Natural killer cell (primary cell): Measurements from ENCODE around the gene NOL7. TPM values are rescaled to one million over a fixed set of nuclear protein-coding genes. Genes with fewer than 3 reads are reported as not detected.

ENCODE experiments used
- ATAC-seq, 3 donors: fragments of 150-1000 bp in 2 of 3; fragments of 200-7000 bp in 1 of 3; cut with Tn5 transposase; 1 replicate in 1 of 3; 2 replicates in 2 of 3; pipeline ENCODE4 v1.10.0; 2021; ENCODE audit warnings: mild to moderate bottlenecking in 2 of 3, moderate library complexity in 2 of 3
- DNase-seq, 2 donors: peaks; one replicate each; pipeline versions ENCODE4 v3.0.0 to v3.0.0-alpha.2; 2013 to 2021; ENCODE audit warnings: mixed read lengths in 1 of 2
- H3K27ac ChIP-seq: one replicate; pipeline ENCODE4 v1.5.1; 2013; ENCODE audit warnings: mild to moderate bottlenecking, low read length
- H3K27me3 ChIP-seq: one replicate; pipeline ENCODE4 v1.6.1; 2013; ENCODE audit warnings: low read length; ENCODE audit not compliant: control insufficient read depth, insufficient read depth
- H3K36me3 ChIP-seq: one replicate; pipeline ENCODE4 v1.6.1; 2013; ENCODE audit warnings: low read length; ENCODE audit not compliant: control insufficient read depth, insufficient read depth
- H3K4me1 ChIP-seq: one replicate; pipeline ENCODE4 v1.6.1; 2013; ENCODE audit warnings: low read length; ENCODE audit not compliant: control insufficient read depth, insufficient read depth
- H3K4me3 ChIP-seq: one replicate; pipeline ENCODE4 v1.5.1; 2013; ENCODE audit warnings: low read length
- H3K9me3 ChIP-seq: one replicate; pipeline ENCODE4 v1.6.1; 2013; ENCODE audit warnings: low read length; ENCODE audit not compliant: control insufficient read depth, insufficient read depth
- H3K27ac Mint-ChIP-seq, 2 donors: one replicate each; pipeline ENCODE4 v1.8.0; 2022; ENCODE audit warnings: mild to moderate bottlenecking in 2 of 2, mixed read lengths in 2 of 2, moderate library complexity in 1 of 2
- H3K27me3 Mint-ChIP-seq, 2 donors: one replicate each; pipeline ENCODE4 v1.8.0; 2022; ENCODE audit warnings: low read depth in 2 of 2, mixed read lengths in 2 of 2
- H3K36me3 Mint-ChIP-seq: one replicate; pipeline ENCODE4 v1.8.0; 2022; ENCODE audit warnings: mixed read lengths
- H3K4me1 Mint-ChIP-seq, 2 donors: one replicate each; pipeline ENCODE4 v1.8.0; 2022; ENCODE audit warnings: mixed read lengths in 2 of 2
- H3K4me3 Mint-ChIP-seq: one replicate; pipeline ENCODE4 v1.8.0; 2022; ENCODE audit warnings: mild to moderate bottlenecking, moderate library complexity, mixed read lengths
- H3K9me3 Mint-ChIP-seq, 2 donors: one replicate each; pipeline ENCODE4 v1.8.0; 2022; ENCODE audit warnings: mixed read lengths in 2 of 2
- WGBS: methylation state at CpG from one replicate; pipeline ENCODE4 v1.1.7; 2013; ENCODE audit warnings: missing lambda C conversion rate; ENCODE audit not compliant: insufficient coverage; 5-methylcytosine and 5-hydroxymethylcytosine counted together
- intact Hi-C: fragments of 100-400 bp; cut with micrococcal nuclease; formaldehyde crosslinking; loops from one replicate; pipeline ENCODE4 v1.14.2; 2022
- total RNA-seq, 4 donors: library from RNA; stranded (reverse); fragments of 120-200 nt in 1 of 4; gene quantifications; one replicate each; pipeline versions ENCODE4 v1.2.3 to v1.2.4, GENCODE V29; 2013 to 2022
- TF ChIP-seq, protein P1 (sequence below): fragments of 200-600 bp; IDR thresholded peaks from one replicate; pipeline ENCODE4 v1.8.0; 2022; ENCODE audit warnings: antibody characterized with exemption

Gene NOL7
- total RNA-seq, 3 donors from 2014 or later (not counting 1 experiment from before 2014, with no cell fraction given), result 24.7 to 31.3 (median 29.6) TPM

DNA sequence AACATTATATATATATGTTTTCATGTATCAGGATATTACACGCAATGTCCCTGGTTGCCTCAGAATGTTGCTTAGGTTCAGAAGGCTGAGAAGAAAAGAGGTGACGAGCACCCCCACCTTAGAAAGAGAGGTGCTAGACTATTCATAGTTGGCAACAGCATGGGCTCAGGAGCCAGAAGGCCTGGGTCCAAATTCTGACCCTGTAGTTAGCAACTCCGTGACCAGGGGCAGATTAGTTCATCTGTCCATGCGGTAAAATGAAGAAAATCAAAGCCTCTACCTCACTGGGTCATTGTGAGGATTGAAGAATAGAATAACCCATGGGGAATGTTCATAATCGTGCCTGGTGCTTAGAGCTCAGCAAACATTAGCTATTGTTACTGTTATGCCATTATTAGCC lies 46.2 kb upstream of the NOL7 start:
- TF ChIP-seq, protein P1, sequence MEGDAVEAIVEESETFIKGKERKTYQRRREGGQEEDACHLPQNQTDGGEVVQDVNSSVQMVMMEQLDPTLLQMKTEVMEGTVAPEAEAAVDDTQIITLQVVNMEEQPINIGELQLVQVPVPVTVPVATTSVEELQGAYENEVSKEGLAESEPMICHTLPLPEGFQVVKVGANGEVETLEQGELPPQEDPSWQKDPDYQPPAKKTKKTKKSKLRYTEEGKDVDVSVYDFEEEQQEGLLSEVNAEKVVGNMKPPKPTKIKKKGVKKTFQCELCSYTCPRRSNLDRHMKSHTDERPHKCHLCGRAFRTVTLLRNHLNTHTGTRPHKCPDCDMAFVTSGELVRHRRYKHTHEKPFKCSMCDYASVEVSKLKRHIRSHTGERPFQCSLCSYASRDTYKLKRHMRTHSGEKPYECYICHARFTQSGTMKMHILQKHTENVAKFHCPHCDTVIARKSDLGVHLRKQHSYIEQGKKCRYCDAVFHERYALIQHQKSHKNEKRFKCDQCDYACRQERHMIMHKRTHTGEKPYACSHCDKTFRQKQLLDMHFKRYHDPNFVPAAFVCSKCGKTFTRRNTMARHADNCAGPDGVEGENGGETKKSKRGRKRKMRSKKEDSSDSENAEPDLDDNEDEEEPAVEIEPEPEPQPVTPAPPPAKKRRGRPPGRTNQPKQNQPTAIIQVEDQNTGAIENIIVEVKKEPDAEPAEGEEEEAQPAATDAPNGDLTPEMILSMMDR, result no peak
- Histone ChIP-seq H3K36me3 (no peaks in the 10 kb centered on the region), H3K27ac (no peak overlapping the region), H3K4me1 (peaks cover 7% of the 10 kb centered on the region), H3K9me3 (no peaks in the 10 kb centered on the region), H3K27me3 (no peaks in the 10 kb centered on the region), H3K4me3 (no peak overlapping the region)
- Mint-ChIP-seq H3K27ac (no peak overlapping the region), H3K9me3 (no peaks in the 10 kb centered on the region), H3K4me3 (no peak overlapping the region), H3K27me3 (peaks cover 8 to 19% of the 10 kb centered on the region in 2 donors), H3K4me1 (peaks cover 0 to 5% of the 10 kb centered on the region in 2 donors), H3K36me3 (no peaks in the 10 kb centered on the region)
- intact Hi-C loops, result no loop called here
- DNase-seq (no peak), ATAC-seq (no peak)
- 92% methylated on average over 5 of the region's 5 CpGs for WGBS

DNA sequence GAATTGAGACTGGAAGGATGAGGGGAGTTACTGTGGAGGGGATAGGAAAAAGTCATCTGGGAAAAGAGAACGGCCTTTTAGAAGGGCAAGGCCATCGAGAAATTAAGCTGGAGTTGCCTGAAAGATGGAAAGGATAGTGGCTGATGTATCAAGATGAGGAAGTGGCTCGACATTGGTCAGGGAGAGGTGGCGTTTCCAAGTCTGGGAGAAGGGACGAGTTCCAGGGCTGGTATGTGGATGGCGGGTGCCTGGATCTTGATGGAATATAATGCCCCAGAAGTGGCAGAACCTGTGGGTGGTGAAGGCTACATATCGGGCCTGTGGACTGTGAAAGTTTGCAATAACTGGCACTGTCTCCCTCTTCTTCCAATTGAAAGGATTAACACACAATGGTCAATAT lies 42.9 kb upstream of the NOL7 start:
- TF ChIP-seq, protein P1, result no peak
- DNase-seq (no peak), ATAC-seq (no peak)
- H3K27ac ChIP-seq, result no peak overlapping the region
- intact Hi-C loops, result loop anchor here (10.0 kb wide), 1 partner anchor 193 kb away; no protein-coding TSS in a partner anchor
- no peak overlapping the region for H3K4me3 ChIP-seq
- 86% methylated on average over 6 of the region's 7 CpGs for WGBS
- H3K27me3 ChIP-seq, result no peaks in the 10 kb centered on the region
- Mint-ChIP-seq H3K4me1 (peaks cover 16 to 25% of the 10 kb centered on the region in 2 donors), H3K36me3 (no peaks in the 10 kb centered on the region), H3K4me3 (peak overlapping the region; percentile 96), H3K27me3 (peaks cover 5 to 8% of the 10 kb centered on the region in 2 donors), H3K27ac (peak overlapping the region in 1 of 2 donors; percentile 61), H3K9me3 (no peaks in the 10 kb centered on the region)
- H3K9me3 ChIP-seq, result no peaks in the 10 kb centered on the region
- H3K4me1 ChIP-seq, result peaks cover 11% of the 10 kb centered on the region
- H3K36me3 ChIP-seq, result no peaks in the 10 kb centered on the region

DNA sequence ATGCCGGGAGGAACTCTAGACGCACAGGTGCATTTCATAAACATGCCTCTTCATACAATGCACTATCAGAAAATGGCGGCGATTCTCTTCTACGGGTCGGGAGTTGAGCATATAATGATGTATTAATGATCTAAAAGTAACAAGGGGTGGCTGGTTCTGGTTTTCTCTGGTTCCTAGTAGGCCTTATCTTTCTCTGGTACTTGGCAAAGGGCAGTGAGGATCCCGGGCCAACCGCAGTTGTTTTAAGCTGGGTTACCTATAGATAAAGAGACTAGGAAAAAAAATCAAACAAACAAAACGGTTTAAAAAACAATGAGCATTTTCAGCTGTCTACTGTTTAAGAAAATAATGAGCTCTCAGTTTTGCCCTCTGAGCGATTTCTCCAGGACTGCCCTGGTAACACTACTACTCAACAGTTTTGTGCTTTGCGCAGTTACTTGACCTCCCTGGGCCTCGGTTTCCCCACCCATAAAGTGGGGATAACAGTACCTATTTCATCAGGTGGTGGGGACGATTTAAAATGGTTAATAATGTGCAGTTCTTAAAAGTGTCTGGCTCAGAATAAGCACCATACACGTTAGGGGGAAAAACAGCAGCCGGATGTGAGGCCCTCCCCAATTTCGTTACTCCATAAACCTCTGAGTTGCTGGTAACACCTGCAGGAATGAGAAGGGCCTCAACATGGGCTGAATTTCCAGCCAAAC lies 42.0 kb upstream of the NOL7 start:
- Mint-ChIP-seq H3K27ac (peak overlapping the region; percentile 92 to 96), H3K36me3 (no peaks in the 10 kb centered on the region), H3K27me3 (peaks cover 0 to 3% of the 10 kb centered on the region in 2 donors), H3K4me1 (peaks cover 16 to 25% of the 10 kb centered on the region in 2 donors), H3K4me3 (peak overlapping the region; percentile 96), H3K9me3 (no peaks in the 10 kb centered on the region)
- Histone ChIP-seq H3K4me3 (no peak overlapping the region), H3K9me3 (no peaks in the 10 kb centered on the region), H3K4me1 (peaks cover 11% of the 10 kb centered on the region), H3K27ac (no peak overlapping the region), H3K27me3 (no peaks in the 10 kb centered on the region), H3K36me3 (no peaks in the 10 kb centered on the region)
- TF ChIP-seq, protein P1, result no peak
- no peak for DNase-seq
- no peak for ATAC-seq
- intact Hi-C loops, result loop anchor here (10.0 kb wide), 1 partner anchor 192 kb away; no protein-coding TSS in a partner anchor
- 91% methylated on average over 14 of the region's 16 CpGs for WGBS
